ENCODE results near the gene CRTC1.

DNA sequence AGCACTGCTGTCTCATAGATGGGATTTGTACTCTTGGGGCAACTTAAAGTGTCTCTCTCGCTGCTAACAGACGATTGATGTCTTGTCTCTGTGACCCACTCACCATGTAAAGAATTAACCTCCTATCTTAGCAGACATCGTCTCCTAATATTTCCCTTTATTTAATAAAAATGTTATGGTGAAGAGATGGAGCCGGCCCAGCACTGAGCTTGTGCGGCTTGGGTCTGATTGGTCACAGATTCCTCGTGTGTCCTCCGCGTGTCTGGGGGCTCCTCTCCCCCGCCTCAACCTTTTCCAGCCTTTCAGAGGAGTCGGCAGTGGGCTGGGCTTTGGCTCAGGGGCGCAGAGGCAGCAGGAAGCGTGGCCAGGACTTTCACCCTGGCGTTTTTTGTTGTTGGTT is 13.2 kb upstream of the CRTC1 start:
- TF ChIP-seq SUZ12 (IDR thresholded peaks at IDR 0.05), result no peak
- TF ChIP-seq L3MBTL2 (conservative IDR thresholded peaks at IDR 0.05), result no peak
